NCI-H524 (cell line): ENCODE measurements around the gene PITPNC1.
"Not testable (repeated sequence)": the region's sequence is repeated elsewhere in the genome, so short reads cannot be mapped to it uniquely, and the experiment has no call there.

ENCODE experiments used
- DNase-seq, 2 experiments: peaks; one replicate each; lab custom pipeline; 2025; lab: John Stamatoyannopoulos, UW

Gene PITPNC1

DNA sequence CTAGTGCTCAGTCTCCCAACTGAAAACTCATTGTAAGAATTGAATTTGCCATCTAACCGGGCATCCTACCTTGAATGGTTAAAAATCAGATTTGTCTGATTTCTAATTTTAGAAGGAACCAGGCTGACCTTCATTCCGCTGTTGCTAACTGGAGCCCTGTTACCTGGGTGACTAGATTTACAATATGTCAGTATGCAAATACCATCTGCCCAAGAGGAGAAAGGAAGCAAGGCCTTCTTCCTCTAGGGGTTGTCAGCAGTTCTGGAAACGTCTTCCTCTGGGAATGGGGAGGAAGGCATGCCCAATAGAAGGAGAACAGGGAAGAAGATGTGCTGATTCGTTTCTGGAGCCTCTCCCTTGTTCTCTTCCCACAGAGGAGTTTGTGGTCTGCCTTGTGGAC lies 137.9 kb downstream of the PITPNC1 start:
- DNase-seq: peak in 1 of 2 experiments; percentile 16

DNA sequence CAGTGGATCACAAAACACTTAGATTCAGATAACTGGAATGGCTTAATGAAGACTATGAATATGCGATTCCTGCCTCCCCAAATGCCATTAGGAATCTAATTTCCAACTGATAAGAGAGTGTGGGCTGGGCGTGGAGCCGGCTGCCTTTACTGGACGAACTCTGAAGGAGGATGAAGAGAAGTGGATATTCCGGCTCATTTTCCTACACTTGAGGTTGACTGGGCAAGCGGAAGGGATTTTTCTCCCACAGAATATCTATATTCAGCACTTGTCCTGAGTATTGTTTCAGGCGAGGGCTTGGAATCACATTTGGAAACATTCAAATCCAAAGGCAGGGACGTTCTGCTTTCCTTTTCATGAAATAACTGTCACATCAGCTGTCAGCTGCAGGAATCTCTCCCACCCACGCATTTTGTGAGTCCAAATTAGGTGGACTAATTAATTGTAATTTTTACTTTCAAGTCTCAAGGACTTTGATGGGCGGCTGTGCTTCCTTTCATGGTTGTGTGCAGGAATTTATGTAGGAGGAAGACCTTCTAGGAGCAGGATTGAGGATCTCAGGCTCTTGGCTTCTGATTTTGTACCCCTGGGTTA lies 138.5 kb downstream of the PITPNC1 start:
- no peak for DNase-seq

DNA sequence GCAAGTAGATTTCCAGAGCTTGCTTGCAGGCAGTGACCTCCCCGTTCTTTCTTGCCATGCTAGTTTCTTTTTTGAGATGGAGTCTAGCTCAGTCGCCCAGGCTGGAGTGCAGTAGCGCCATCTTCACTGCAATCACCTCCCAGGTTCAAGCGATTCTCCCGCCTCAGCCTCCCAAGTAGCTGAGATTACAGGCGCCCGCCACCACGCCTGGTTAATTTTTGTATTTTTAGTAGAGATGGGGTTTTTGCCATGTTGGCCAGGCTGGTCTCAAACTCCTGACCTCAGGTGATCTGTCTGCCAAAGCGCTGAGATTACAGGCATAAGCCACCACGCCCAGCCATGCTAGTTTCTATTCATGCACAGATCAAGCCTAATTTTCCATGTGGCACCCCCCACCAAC lies 139.5 kb downstream of the PITPNC1 start:
- not testable (repeated sequence) for DNase-seq

DNA sequence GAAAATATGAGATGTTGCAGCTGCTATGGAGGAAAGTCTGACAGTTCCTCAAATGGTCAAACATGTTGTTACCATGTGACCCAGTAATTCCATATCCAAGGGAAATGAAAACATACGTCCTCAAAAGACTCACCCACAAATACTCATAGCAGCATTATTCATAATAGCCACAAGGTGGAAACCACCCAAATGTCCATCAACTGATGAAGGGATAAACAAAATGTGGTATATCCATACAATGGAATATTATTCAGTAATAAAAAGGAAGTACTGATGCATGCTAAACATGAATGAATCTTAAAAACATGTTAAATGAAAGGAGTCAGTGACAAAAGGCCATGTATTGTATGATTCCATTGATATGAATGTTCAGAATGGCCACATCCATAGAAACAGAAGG lies 140.2 kb downstream of the PITPNC1 start:
- DNase-seq: no peak

DNA sequence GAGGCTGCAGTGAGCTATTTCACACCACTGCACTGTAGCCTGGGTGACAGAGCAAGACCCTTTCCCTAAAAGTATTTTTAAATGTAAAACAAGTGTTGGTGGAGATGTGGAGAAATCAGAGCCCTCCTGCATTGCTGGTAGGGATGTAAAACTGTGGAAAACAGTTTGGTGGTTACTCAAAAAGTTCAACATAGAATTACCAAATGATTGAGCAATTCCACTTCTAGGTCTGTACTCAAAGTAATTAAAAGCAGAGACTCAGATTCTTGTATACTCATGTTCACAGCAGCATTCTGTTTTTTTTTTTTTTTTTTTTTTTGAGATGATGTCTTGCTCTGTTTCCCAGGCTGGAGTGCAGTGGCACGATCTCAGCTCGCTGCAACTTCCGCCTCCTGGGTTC lies 141.8 kb downstream of the PITPNC1 start:
- no peak for DNase-seq

DNA sequence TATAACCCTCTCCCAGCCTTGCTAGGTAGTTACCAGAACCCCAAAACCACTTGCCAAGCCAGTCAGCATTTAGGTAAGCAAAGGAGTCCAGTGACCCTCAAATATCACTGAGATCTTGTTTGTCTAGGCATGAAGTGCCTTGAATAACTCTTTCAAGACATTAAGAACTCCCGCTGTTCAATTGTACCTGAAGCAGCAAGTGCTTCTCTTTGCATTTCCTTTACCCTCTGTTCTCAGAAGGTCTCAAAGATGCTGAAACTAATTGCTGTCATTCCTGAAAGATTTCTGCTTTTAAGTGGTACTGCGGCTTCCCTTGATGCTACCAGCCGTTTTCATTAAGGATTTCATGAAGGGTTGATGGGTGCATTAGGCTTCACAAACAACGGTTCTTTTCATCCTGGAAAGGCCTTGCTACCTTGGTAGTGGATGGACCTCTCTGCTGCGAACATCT lies 142.7 kb downstream of the PITPNC1 start:
- DNase-seq: no peak

DNA sequence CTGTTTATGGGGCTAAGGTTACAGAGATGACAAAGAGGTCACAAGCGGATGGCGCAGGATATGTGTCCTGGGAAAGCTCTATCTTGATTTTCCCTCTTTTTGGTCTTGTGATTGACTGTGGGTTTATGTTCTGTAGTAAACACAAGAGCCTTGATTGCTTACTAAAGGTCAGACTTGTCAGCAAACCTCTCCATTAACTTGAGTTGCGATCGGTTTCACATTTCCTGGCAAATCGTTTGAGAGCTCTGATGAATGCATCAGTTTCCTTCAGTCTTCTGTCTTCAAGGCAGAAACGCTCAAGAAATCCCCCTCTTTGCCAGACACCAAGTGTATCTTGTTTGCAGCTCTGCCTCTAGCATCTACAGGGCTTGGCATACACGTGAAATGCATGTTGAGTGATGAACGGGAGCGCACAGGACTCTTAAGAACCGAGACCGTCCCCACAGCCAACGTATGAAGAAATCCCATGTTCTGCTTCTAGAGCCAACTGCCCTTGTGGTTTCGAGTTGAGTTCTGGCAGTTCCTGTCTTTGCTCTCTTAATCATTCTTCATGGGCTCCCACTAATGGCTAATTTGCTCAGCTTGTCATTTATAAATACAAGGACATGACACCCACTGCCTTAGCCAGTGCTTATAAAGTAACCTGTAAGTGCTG lies 143.3 kb downstream of the PITPNC1 start:
- DNase-seq: no peak

DNA sequence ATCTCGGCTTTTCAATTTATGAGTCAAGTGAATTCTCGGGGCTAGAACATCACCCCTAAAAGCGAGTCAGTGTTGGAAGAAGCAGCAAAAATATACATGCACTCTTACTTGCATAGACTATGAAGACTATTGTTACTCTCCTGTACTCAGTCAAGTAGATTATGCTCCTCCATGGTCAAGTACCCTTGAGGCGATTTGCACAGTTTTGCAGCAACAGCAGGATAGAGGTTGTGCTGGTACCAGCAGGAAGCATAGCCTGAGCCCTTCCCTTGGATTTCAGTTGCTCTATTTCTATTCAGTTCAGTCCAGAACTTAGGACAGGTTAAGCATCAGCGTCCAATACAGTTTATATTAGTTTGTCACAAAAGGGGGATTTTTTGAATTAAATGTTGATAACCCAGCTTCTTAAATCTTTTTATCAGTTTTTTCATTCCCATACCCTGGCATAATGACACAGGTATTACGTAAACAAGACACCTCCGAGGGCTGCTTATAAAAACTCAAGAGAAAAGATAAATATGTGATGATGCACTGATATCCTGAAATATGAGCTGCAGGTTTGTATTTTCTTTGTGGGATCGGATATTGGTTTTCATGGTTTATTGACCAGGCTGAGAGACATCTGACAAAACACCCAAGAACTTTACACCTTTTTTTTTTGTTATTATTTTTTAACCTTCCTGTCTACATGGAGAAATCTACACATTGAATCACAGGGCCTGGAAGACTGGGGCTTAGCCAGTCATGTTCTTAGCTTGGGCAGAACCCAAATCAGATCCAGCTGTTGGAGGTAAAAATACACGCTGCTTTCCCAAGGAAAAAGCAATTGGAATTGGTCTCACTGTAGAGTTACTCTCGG lies 144.1 kb downstream of the PITPNC1 start:
- DNase-seq: peak; percentile 64 to 84

DNA sequence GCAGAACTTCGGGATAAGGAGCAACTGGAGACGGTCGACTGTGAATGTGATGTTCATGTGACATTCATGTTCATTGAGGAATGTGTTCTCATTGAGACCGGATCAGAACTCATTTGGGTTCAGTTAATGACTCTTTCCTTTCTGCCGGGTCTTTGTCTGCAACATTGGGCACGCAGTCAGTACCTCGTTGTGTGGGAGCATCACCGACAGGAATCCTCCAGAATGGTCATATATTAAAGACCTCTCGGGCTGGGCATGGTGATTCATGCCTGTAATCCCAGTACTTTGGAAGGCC lies 144.6 kb downstream of the PITPNC1 start:
- no peak for DNase-seq

DNA sequence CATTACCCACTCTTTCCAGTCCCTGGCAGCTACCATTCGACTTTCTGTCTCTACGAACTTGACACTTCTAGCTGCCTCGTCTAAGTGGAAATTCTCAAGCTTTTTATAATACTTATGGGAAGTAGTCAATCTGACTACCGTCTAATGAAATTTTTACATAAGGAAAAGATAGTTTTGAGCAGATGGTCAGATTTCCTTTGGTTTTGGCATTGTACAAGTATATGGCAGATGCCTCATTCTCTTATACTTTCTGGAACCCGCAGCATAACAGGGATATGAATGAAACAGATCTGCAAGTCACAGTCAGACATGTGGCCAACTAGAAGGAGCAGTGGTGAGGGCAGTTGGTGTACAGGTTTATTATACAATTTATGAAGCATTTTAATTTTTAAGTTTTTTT lies 146.0 kb downstream of the PITPNC1 start:
- no peak for DNase-seq

DNA sequence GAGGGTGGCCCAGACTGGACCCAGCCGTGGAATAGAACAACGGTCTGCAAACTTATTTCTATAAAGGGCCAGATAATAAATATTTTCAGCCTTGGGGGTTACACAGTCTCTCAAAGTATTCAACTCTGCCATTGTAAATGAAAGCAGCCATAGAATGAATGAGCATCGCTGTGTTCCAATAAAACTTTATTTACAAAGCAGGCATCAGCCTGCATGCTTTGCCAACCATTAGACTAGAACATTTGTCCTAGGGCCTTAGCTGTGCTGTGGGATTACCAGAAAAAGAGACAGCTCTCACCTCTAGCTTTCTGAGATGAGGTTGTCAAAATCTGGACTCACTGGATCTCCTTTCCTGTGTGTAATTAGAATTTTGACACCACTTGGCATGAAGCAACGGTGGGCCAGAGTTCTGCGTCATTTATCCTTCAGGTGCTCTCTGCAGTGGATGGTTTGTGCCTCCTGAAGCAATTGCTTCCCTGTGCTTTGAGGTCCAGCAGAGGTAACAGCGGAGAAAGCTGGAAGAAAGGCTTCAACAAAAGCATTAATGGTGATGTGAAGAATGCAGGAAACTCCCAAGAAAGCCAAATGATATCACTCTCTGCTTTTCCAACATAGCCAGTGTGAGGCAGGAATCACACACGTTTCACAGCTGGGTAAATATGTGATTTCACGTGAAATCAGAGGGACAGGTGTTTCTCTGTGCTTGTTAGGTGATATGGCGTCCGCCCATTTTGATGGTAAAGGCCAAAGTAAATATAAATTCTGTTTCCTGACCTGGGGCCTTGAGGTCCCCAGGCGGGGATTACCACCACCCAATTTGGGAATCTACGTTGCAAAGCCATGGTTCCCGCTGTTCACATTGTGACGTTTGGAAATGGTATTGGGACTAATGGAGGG lies 148.4 kb downstream of the PITPNC1 start:
- DNase-seq: no peak

DNA sequence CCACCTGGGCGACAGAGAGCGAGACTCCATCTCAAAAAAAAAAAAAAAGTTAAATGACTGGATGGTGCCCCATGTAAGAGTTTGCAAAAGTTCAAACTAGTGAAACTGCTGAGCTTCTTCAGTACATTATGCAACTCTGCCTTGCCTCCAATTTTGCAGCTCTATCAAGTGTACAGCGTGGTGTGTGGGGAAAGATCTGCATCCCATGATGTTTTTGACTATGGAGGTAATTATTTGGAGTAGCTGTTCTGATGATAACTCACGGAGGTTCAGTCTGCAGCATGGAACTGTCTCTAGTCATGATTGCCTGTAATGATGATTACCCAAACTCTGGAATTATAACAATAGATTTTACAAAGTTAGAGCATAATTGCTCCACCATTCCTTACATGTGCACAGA lies 149.6 kb downstream of the PITPNC1 start:
- no peak for DNase-seq

DNA sequence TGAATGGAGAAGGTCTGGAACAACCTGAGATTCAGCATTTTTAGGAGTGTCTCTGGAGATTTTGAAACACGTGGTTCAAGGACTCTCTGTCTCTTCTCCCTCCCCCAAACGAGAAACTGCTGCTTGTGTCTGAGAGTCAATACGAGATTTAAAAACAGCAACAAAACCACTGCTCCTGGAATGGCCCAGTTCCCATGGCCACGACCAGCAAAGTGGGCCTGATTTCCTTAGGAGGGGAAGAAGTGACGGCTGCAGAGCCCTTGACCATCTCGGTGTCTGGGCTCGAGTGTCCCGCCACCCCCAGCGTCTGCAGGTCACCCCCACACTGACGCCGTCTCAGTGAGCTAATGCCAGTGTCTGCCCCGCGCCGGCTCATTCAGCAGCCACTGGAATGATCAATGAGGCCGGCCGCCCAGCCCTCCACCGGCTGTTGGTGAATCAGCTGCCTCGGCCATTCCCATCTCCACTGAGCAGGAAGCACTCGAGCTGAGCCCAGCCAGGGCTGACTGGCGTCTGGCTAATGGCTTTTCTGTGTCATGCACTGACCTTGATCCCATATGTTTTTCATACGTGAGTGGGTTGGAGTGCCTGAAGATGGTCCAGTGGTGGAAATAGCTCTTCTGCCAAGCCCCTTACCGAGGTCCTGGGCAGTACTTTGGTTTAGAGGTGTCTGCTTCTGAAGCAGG lies 151.8 kb downstream of the PITPNC1 start:
- peak; percentile 69 to 84 for DNase-seq

DNA sequence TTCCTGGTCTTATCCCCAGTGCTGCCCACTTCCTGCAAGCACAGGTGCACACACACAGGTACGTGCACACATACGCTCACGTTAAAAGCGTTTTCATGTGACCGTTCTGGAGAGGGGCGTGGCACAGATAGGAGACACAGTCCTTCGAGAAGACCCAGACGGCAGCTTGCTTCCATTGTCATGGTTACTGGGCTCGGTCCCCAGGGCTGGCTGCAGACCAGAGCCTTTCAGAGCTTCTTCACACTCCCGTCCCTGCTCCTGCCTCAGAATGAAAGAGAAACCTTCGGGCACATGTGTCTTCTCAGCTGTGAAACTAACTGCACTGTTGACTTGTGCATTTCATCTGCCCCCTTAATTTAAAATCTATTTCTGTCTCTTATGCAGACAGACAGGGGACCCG lies 154.2 kb downstream of the PITPNC1 start:
- DNase-seq: no peak

DNA sequence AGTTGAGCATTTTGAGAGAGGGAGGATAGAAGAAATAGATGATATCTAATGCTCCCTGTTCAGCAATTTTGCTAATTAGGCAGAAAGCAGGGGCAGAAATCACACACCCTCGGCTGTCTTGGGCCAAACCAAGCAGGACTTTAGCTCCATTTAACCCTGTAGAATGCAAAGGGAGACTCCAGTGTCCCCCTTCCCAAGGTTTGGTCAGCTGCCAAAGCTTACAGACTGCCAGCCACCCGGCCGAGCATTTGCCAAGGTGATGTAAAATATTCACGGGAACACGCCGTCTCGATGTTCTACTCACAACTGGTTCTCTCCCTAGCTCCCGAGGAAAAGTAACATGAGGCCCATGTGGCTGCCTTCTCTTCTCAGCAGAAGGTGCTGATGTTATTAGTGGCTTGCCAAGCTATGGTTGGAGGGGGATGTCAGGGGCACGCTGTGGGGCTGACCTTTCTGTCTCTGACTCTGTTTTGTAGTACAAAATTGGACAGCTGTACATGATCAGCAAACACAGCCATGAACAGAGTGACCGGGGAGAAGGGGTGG lies 155.3 kb downstream of the PITPNC1 start:
- DNase-seq: no peak

DNA sequence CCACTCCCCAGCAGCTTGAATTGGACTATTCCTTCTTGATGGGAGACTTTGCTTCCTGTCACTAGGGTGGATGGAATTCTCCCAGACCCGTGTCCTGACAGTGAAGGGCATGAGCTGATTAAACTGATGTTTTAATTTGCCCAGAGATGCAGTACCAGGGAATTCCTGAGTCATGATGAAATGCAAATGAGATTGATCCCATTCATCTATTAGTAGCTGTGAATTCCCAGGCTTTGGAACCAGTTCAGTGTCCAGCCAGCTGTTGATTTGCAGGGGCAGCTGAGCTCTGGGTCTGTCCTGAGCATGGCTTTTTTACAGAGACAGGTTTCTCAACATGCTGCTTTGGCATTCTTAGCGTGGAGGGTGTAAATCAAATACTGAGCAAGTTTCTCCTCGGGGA lies 157.9 kb downstream of the PITPNC1 start:
- DNase-seq: no peak

DNA sequence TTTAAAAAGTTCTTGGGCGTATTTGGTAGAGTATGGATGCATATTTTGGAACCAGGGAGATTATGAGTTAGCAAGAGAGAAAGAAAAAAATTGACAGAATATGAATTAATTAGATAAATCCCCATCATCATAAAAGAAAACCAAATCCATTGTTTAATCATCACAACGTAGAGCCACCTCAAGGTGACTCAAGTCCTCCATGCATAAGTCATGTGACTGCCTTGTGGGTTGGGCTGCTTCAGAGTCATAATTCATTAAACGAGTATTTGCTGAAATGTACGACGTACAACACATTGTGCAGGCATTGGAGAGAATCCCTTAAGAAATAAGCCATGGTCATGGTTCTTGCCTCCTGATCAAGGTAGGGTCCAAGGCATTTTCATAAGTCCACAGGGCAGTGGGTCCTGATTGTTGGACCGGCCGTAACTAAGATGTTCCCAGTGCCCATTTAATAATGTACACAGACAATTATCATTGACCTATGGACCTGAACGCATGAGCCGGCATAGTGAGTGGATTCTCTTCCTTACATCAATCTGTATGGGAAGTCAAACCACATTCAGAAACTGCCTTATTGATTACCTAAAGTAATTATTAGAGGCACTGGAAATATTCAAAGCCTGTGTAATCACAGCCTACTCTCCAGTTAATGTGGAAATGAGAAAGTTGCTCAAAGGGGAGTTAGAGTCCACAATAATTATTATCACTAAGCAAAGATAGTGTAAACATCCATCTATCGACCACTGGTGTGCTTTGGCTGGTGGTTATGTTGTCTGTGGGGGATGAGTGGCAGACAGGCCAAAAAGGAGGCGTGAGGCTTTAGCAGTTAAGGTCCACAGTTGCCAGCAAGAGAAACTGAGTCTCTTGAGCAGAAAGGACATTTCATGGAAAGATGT lies 165.4 kb downstream of the PITPNC1 start:
- DNase-seq: no peak

DNA sequence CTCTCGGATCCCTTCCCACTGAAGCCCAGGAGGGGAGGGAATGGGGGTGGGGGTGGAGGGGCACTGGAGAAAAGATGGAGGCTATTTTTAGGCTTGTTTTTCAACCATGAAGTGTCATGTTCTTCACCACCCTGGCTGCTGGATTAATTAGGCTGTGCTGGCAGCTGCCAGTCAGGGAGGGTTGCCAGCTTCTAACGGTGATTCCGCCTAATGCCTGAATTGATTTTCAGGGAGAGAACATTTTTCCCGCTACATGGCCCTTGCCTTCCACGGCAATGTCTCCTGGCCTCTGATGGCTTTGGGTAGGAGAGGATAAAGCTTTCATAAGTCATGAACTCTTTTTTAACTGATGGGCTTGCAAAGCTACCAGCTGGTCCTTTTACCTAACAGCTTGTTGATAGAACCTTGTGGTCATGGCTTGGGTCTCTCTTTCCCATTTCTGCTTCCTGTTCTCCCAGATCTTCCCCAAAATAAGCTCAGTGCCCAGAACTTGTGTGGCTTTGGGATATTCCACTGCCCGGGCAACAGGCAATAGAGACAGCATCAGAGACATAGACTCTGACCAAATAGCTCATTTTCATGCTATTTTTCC lies 167.4 kb downstream of the PITPNC1 start:
- peak in 1 of 2 experiments; percentile 45 for DNase-seq

DNA sequence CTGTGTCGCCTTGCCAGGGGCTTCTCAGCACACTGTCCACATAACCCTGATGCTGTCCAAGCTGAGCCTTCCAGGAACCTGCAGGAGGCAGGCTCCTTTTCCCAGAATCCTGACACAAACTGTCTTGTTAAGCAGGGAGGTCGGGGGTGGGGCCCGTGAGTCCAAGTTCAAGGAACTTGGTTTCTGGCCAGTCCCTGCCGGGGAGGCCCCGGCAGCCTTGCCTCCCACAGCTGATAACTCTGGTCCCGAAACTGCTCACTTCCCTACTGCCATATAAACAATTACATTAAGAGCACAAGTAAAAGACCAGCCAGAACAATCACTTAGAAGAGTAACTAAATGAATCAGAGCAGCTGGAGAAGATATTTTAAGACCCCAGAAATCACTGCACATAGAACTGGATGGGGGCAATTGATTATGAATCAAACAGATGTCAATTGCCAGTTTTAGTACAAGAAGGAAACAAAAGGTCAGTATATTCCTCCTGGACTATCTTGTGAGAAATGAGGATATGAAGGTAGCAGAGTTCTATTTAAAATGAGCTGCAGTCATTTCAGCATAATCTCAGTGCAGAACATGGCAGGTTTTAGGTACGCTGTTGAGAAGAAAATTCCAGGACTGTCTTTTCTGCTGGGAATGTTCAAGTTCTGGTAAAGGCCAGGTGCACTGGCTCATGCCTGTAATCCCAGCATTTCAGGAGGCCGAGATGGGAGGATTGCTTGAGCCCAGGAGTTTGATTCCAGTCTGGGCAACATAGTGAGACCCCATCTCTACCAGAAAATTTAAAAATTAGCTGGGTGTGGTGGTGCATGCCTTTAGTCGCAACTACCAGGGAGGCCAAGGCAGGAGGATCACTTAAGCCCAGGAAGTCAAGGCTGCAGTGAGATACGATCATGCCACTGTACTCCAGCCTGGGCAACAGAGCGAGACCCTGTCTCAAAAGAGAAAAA lies 169.8 kb downstream of the PITPNC1 start:
- DNase-seq: no peak
